HCT116 (cell line): ENCODE data around the gene FAM24A. TPM values are rescaled to one million over a fixed set of nuclear protein-coding genes. Genes with fewer than 3 reads are reported as not detected.

Experiments
- ATAC-seq: fragments of 200-7000 bp; cut with Tn5 transposase; 2 replicates; pipeline ENCODE4 v1.9.1; 2020; ENCODE audit warnings: mild to moderate bottlenecking, moderate library complexity
- BruUV-seq: library from RNA; stranded (reverse); fragments of 400-500 nt; replicated peaks from 2 replicates; lab custom pipeline; 2021; lab: Mats Ljungman, UMichigan
- CTCF ChIA-PET: fragments of 300-600 bp; sonication (Branson Sonifier 250); formaldehyde crosslinking; loops from one replicate; lab custom pipeline; 2021; ENCODE audit warnings: antibody characterized with exemption; lab: Charles Lee
- POLR2A ChIA-PET: fragments of 300-600, 350-600 bp; sonication (Branson Sonifier 250); formaldehyde crosslinking; loops from one replicate; lab custom pipeline; 2021; ENCODE audit warnings: antibody characterized with exemption; lab: Charles Lee
- RAD21 ChIA-PET, 2 experiments: fragments of 300-600 bp; sonication (Branson Sonifier 250); formaldehyde crosslinking; loops; one replicate each; lab custom pipeline; 2023; ENCODE audit warnings: low total read pairs in 2 of 2; ENCODE audit not compliant: uncharacterized antibody in 2 of 2, unreplicated experiment in 2 of 2, low non-redundant PET in 1 of 2; lab: Charles Lee
- DNase-seq: peaks from one replicate; pipeline ENCODE4 v3.0.0-alpha.2; 2010; ENCODE audit warnings: low read depth, low spot score
- H2AFZ ChIP-seq: fragments of 200-600 bp; shearing (Covaris generic), sonication (generic); 2 replicates; pipeline ENCODE4 v1.6.1; 2017; ENCODE audit warnings: low read depth, mixed run types, mixed read lengths, antibody characterized with exemption, low read length; ENCODE audit not compliant: poor library complexity, severe bottlenecking
- H3K27ac ChIP-seq: 2 replicates; pipeline ENCODE4 v1.5.1; 2012; ENCODE audit warnings: low read depth, low read length
- H3K27me3 ChIP-seq: fragments of 200-600 bp; sonication (generic); 2 replicates; pipeline ENCODE4 v1.6.1; 2016; ENCODE audit warnings: mixed run types, low read length, mixed read lengths; ENCODE audit not compliant: insufficient read depth
- H3K36me3 ChIP-seq, 2 experiments: fragments of 200-500 bp in 1 of 2; fragments of 200-600 bp in 1 of 2; sonication (Bioruptor generic) in 1 of 2; sonication (generic) in 1 of 2; 2 replicates each; pipeline versions ENCODE4 v1.5.1 to v1.6.1; 2014 to 2016; ENCODE audit warnings: low read length in 2 of 2, inconsistent platforms in 1 of 2, mixed read lengths in 1 of 2, mixed run types in 1 of 2; ENCODE audit not compliant: insufficient read depth in 2 of 2, control insufficient read depth in 1 of 2
- H3K4me1 ChIP-seq, 2 experiments: fragments of 200-600 bp in 1 of 2; sonication (generic) in 1 of 2; 2 replicates each; pipeline versions ENCODE4 v1.5.1 to v1.6.1; 2012 to 2017; ENCODE audit warnings: low read length in 2 of 2, inconsistent platforms in 1 of 2, mild to moderate bottlenecking in 1 of 2, mixed read lengths in 1 of 2, mixed run types in 1 of 2, moderate library complexity in 1 of 2; ENCODE audit not compliant: insufficient read depth in 2 of 2, control insufficient read depth in 1 of 2
- H3K4me2 ChIP-seq: fragments of 200-600 bp; sonication (generic); 2 replicates; pipeline ENCODE4 v1.6.1; 2017; ENCODE audit warnings: mixed run types, low read length, mixed read lengths
- H3K4me3 ChIP-seq, 2 experiments: fragments of 200-600 bp in 1 of 2; sonication (generic) in 1 of 2; replicated peaks in 1 of 2; 2 replicates each; pipeline ENCODE4 v1.5.1; 2011 to 2016; ENCODE audit warnings: low read length in 2 of 2, control low read depth in 1 of 2, low read depth in 1 of 2, mild to moderate bottlenecking in 1 of 2, mixed read lengths in 1 of 2, mixed run types in 1 of 2
- H3K79me2 ChIP-seq: fragments of 200-600 bp; sonication (generic); 2 replicates; pipeline ENCODE4 v1.6.1; 2017; ENCODE audit warnings: mild to moderate bottlenecking, mixed run types, low read length, moderate library complexity, mixed read lengths; ENCODE audit not compliant: insufficient read depth
- H3K9ac ChIP-seq: fragments of 200-600 bp; sonication (generic); 2 replicates; pipeline ENCODE4 v1.6.1; 2016; ENCODE audit warnings: low read length, mixed read lengths
- H3K9me2 ChIP-seq: fragments of 200-600 bp; sonication (generic), shearing (Covaris generic); 2 replicates; pipeline ENCODE4 v1.6.1; 2017; ENCODE audit warnings: mixed run types, mild to moderate bottlenecking, moderate library complexity; ENCODE audit not compliant: insufficient read depth
- H3K9me3 ChIP-seq, 2 experiments: fragments of 200-500 bp in 1 of 2; fragments of 200-600 bp in 1 of 2; sonication (Bioruptor generic) in 1 of 2; sonication (generic) in 1 of 2; 2 replicates each; pipeline ENCODE4 v1.6.1; 2014 to 2017; ENCODE audit warnings: low read length in 2 of 2, mixed read lengths in 2 of 2, inconsistent platforms in 1 of 2, low read depth in 1 of 2, mild to moderate bottlenecking in 1 of 2, mixed run types in 1 of 2, moderate library complexity in 1 of 2; ENCODE audit not compliant: control insufficient read depth in 1 of 2, insufficient read depth in 1 of 2
- H4K20me1 ChIP-seq: fragments of 200-600 bp; sonication (generic), shearing (Covaris generic); 2 replicates; pipeline ENCODE4 v1.6.1; 2017; ENCODE audit warnings: mixed run types, mild to moderate bottlenecking, moderate library complexity; ENCODE audit not compliant: insufficient read depth
- CBX3 ChIP-seq: IDR thresholded peaks from 2 replicates; pipeline ENCODE4 v1.6.1; 2012; ENCODE audit warnings: low read depth
- CEBPB ChIP-seq: IDR thresholded peaks from 2 replicates; pipeline ENCODE4 v1.6.1; 2012; ENCODE audit warnings: low read depth
- EGR1 ChIP-seq: IDR thresholded peaks from 2 replicates; pipeline ENCODE4 v1.6.1; 2012; ENCODE audit warnings: low read depth
- ELF1 ChIP-seq: IDR thresholded peaks from 2 replicates; pipeline ENCODE4 v1.6.1; 2012; ENCODE audit warnings: low read depth, borderline replicate concordance
- EZH2 ChIP-seq: fragments of 200-600 bp; sonication (generic); IDR thresholded peaks from 2 replicates; pipeline ENCODE4 v1.6.1; 2017; ENCODE audit warnings: antibody characterized with exemption, mixed run types
- EZH2phosphoT487 ChIP-seq: fragments of 200-600 bp; IDR thresholded peaks from 2 replicates; pipeline ENCODE4 v1.6.1; 2018; ENCODE audit warnings: antibody characterized with exemption, borderline replicate concordance
- FOSL1 ChIP-seq: IDR thresholded peaks from 2 replicates; pipeline ENCODE4 v1.6.1; 2012; ENCODE audit warnings: low read depth
- JUND ChIP-seq: IDR thresholded peaks from 2 replicates; pipeline ENCODE4 v1.6.1; 2012
- POLR2A ChIP-seq: IDR thresholded peaks from 2 replicates; pipeline ENCODE4 v1.7.0; 2011; ENCODE audit warnings: borderline replicate concordance; ENCODE audit not compliant: insufficient read depth, insufficient read length; ENCODE audit errors: extremely low read depth
- POLR2AphosphoS5 ChIP-seq: IDR thresholded peaks from 2 replicates; pipeline ENCODE4 v1.6.1; 2011; ENCODE audit warnings: mild to moderate bottlenecking, low read depth, low read length, moderate library complexity
- RAD21 ChIP-seq: IDR thresholded peaks from 2 replicates; pipeline ENCODE4 v1.6.1; 2012; ENCODE audit warnings: low read depth, mild to moderate bottlenecking
- SIN3A ChIP-seq: IDR thresholded peaks from 2 replicates; pipeline ENCODE4 v1.6.1; 2012; ENCODE audit warnings: low read depth
- SP1 ChIP-seq: IDR thresholded peaks from 2 replicates; pipeline ENCODE4 v1.6.1; 2012; ENCODE audit warnings: low read depth
- TCF7L2 ChIP-seq: IDR thresholded peaks from 2 replicates; pipeline ENCODE4 v1.7.0; 2011; ENCODE audit warnings: borderline replicate concordance, inconsistent platforms; ENCODE audit not compliant: insufficient read depth, insufficient read length; ENCODE audit errors: extremely low read depth
- YY1 ChIP-seq: IDR thresholded peaks from 2 replicates; pipeline ENCODE4 v1.6.1; 2011; ENCODE audit warnings: low read length, low read depth, moderate library complexity, mild to moderate bottlenecking; ENCODE audit not compliant: insufficient replicate concordance; ENCODE audit errors: extremely low read depth
- ZFX ChIP-seq: fragments of 450-650 bp; IDR thresholded peaks from 2 replicates; pipeline ENCODE4 v1.6.1; 2017
- ZNF274 ChIP-seq: fragments of 200-500 bp; sonication (Bioruptor generic); IDR thresholded peaks from 2 replicates; pipeline ENCODE4 v1.6.1; 2014; ENCODE audit warnings: mild to moderate bottlenecking, low read depth, low read length, inconsistent platforms
- intact Hi-C: fragments of 100-400 bp; cut with micrococcal nuclease; formaldehyde crosslinking; loops from 2 replicates; pipeline ENCODE4 v1.10.0; 2022
- total RNA-seq: library from RNA; stranded (reverse); gene quantifications from one replicate; pipeline ENCODE4 v1.2.1, GENCODE V29; 2021; ENCODE audit not compliant: unreplicated experiment
- TF ChIP-seq, protein P1 (sequence below), 3 experiments: fragments of 200-600 bp in 1 of 3; sonication (generic) in 1 of 3; IDR thresholded peaks in 2 of 3; conservative IDR thresholded peaks in 1 of 3; 2 replicates each; pipeline ENCODE4 v1.5.1; 2012 to 2017; ENCODE audit warnings: low read depth in 2 of 3, low read length in 2 of 3, antibody characterized with exemption in 1 of 3, borderline replicate concordance in 1 of 3, control low read depth in 1 of 3, mild to moderate bottlenecking in 1 of 3, mixed read lengths in 1 of 3, mixed run types in 1 of 3, moderate library complexity in 1 of 3; ENCODE audit not compliant: insufficient read depth in 1 of 3
- TF ChIP-seq, protein P2 (sequence below): IDR thresholded peaks from 2 replicates; pipeline ENCODE4 v1.6.1; 2012
- TF ChIP-seq, protein P3 (sequence below): IDR thresholded peaks from 2 replicates; pipeline ENCODE4 v1.6.1; 2011; ENCODE audit warnings: mild to moderate bottlenecking, low read length, moderate library complexity; ENCODE audit not compliant: insufficient replicate concordance; ENCODE audit errors: extremely low read depth

FAM24A gene
- total RNA-seq, 1 experiment from 2014 or later: not detected

DNA sequence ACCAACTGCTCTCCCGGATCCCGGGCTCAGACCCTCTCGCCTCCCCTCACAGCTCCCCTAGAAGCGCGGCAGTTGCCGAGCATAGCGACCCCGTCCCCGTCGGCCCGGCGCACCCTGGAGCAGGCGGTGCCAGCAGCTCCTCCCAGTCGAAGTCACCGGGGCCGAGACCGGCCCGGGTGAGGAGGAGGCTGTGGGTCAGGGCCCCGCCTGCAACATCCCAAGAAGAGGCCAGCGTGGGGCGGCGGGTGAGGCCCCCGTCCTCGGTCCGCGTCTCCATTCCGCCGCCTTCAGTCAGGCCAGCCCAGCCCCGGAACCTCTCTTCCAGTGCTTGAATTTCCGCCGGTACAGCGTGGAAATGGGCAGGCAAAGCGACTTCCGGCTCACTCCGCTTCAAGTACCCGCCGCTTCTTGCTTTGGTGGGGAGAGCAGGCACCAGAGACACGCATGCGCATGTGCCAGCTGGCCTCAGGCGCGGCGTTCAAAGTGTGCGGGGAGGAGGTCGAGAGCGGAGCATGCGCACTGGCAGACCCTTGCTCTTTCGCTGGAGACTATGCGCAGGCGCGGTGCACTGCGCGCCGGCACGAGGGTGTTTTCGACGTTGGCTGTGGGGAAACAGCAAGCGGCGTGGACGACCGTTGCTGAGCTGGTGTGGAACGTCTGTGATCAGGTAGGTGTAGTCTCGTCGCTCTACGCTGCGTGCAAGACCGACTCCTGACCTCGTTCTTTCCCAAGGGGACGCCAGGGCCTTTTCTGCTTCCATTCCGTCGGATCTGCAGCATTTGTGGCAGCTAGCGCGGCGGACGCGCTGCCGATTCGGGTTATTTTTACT lies 43.7 kb downstream of the FAM24A start, which contains the start of gene C10orf88 (continued):
- TF ChIP-seq, protein P1, sequence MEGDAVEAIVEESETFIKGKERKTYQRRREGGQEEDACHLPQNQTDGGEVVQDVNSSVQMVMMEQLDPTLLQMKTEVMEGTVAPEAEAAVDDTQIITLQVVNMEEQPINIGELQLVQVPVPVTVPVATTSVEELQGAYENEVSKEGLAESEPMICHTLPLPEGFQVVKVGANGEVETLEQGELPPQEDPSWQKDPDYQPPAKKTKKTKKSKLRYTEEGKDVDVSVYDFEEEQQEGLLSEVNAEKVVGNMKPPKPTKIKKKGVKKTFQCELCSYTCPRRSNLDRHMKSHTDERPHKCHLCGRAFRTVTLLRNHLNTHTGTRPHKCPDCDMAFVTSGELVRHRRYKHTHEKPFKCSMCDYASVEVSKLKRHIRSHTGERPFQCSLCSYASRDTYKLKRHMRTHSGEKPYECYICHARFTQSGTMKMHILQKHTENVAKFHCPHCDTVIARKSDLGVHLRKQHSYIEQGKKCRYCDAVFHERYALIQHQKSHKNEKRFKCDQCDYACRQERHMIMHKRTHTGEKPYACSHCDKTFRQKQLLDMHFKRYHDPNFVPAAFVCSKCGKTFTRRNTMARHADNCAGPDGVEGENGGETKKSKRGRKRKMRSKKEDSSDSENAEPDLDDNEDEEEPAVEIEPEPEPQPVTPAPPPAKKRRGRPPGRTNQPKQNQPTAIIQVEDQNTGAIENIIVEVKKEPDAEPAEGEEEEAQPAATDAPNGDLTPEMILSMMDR (IDR thresholded peaks at IDR 0.05 in 2 of 3, conservative IDR thresholded peaks at IDR 0.05 in 1 of 3; ENCODE audit: borderline replicate concordance in 1 of 3, insufficient read depth in 1 of 3, low read depth in 2 of 3, low read length in 2 of 3): no peak
- peak; percentile 98 for TF ChIP-seq TCF7L2
- TF ChIP-seq, protein P2, sequence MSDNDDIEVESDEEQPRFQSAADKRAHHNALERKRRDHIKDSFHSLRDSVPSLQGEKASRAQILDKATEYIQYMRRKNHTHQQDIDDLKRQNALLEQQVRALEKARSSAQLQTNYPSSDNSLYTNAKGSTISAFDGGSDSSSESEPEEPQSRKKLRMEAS: peak; percentile 100

DNA sequence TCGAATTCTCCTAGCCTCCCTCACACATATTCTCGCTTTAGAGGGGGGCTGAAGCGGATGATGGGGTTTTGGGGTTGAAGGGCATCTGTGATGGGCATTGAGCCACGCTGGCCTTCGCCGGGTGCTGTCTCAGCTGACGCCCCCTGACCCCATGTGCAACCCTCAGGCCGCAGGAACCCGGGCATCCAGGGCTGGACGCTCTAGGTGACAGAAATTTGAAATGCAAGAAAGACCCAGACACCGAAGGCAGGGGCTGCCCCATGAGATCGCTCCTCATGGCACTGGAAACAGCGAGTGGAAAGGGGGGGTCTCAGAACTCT lies 44.3 kb downstream of the FAM24A start:
- BruUV-seq: TSS peak; percentile 63
- H3K4me1 ChIP-seq: peaks cover 0 to 16% of the 10 kb centered on the region in 2 experiments; a peak in 2 of 4 replicates
- peaks cover 0 to 7% of the 10 kb centered on the region in 2 experiments; a peak in 1 of 4 replicates for H3K9me3 ChIP-seq
- no peak for ATAC-seq
- H4K20me1 ChIP-seq: no peaks in the 10 kb centered on the region
- 0 out of 4 replicates have a peak, but pooled peaks cover 0 to 3% of the 10 kb centered on the region in 2 experiments for H3K36me3 ChIP-seq
- H3K4me3 ChIP-seq: peak overlapping the region in 1 of 2 experiments; percentile 83; a peak in 1 of 4 replicates
- peak overlapping the region; percentile 90 for H3K4me2 ChIP-seq
- H3K9me2 ChIP-seq: no peaks in the 10 kb centered on the region
- DNase-seq: no peak
- peak overlapping the region; percentile 40 for H2AFZ ChIP-seq
- RAD21 ChIA-PET: no interaction called here
- no peak overlapping the region for H3K27ac ChIP-seq
- no peaks in the 10 kb centered on the region for H3K27me3 ChIP-seq
- CTCF ChIA-PET: interaction anchor here (1.4 kb wide), 1 partner anchor 25 kb away, joined by 7 read pairs; the partner anchor contains the start of gene PSTK
- H3K9ac ChIP-seq: no peak overlapping the region
- 0 out of 2 replicates have a peak, but pooled peaks cover 4% of the 10 kb centered on the region for H3K79me2 ChIP-seq
- intact Hi-C loops: loop anchor here (1.0 kb wide), 2 partner anchors 26 to 54 kb away; partner anchors contain the start of genes IKZF5 and PSTK
- POLR2A ChIA-PET: no interaction called here
- TF ChIP-seq RAD21: no peak
- no peak for TF ChIP-seq ELF1
- no peak for TF ChIP-seq FOSL1
- TF ChIP-seq CEBPB: no peak
- no peak for TF ChIP-seq CBX3
- TF ChIP-seq SP1: no peak
- TF ChIP-seq, protein P2: no peak
- TF ChIP-seq, protein P3, sequence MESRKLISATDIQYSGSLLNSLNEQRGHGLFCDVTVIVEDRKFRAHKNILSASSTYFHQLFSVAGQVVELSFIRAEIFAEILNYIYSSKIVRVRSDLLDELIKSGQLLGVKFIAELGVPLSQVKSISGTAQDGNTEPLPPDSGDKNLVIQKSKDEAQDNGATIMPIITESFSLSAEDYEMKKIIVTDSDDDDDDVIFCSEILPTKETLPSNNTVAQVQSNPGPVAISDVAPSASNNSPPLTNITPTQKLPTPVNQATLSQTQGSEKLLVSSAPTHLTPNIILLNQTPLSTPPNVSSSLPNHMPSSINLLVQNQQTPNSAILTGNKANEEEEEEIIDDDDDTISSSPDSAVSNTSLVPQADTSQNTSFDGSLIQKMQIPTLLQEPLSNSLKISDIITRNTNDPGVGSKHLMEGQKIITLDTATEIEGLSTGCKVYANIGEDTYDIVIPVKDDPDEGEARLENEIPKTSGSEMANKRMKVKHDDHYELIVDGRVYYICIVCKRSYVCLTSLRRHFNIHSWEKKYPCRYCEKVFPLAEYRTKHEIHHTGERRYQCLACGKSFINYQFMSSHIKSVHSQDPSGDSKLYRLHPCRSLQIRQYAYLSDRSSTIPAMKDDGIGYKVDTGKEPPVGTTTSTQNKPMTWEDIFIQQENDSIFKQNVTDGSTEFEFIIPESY: no peak
- no peak for TF ChIP-seq ZFX
- no peak for TF ChIP-seq ZNF274
- TF ChIP-seq EGR1: no peak
- no peak for TF ChIP-seq POLR2AphosphoS5
- no peak for TF ChIP-seq YY1
- TF ChIP-seq EZH2phosphoT487: no peak
- TF ChIP-seq JUND: no peak
- no peak for TF ChIP-seq EZH2
- no peak for TF ChIP-seq POLR2A
- no peak for TF ChIP-seq SIN3A
